NCI-H2196 treated with DMSO at 0.1 percent for 48 hours (cell line): ENCODE data around the gene ACAP1.

ENCODE experiments used
- DNase-seq: peaks from one replicate; lab custom pipeline; 2025; ENCODE audit not compliant: unreplicated experiment; lab: John Stamatoyannopoulos, UW

Gene ACAP1

GRCh38 chr17:7336240-7337175, at the start of gene ACAP1:
TSS of gene ACAP1 (plus strand) at chr17:7336529. CDS start at chr17:7336735, 206 bp downstream.
- DNase-seq: no peak

GRCh38 chr17:7289256-7290032, 46.9 kb upstream of the ACAP1 start:
- DNase-seq: no peak

- DNase-seq: no peak
These were observed 46.2 kb upstream of the ACAP1 start for GRCh38 chr17:7290166-7290565.

- DNase-seq: no peak
These were observed 45.6 kb upstream of the ACAP1 start for GRCh38 chr17:7290685-7291084.

- DNase-seq: no peak
These were observed 44.1 kb upstream of the ACAP1 start for GRCh38 chr17:7292194-7292593.

GRCh38 chr17:7292729-7293128, 43.6 kb upstream of the ACAP1 start:
- no peak for DNase-seq

- DNase-seq: no peak
These were observed 43.2 kb upstream of the ACAP1 start for GRCh38 chr17:7293159-7293558.

- peak; percentile 22 for DNase-seq
These were observed 42.3 kb upstream of the ACAP1 start for GRCh38 chr17:7293816-7294613.

GRCh38 chr17:7294614-7295153, 41.6 kb upstream of the ACAP1 start, which contains the start of gene YBX2:
TSS of gene YBX2 (minus strand) at chr17:7294639. CDS start at chr17:7294500, 139 bp downstream.
- DNase-seq: peak; percentile 93

- DNase-seq: no peak
These were observed 40.8 kb upstream of the ACAP1 start for GRCh38 chr17:7295230-7296180.

GRCh38 chr17:7296189-7296861, 40.0 kb upstream of the ACAP1 start:
- DNase-seq: peak; percentile 40

GRCh38 chr17:7304179-7304578, 32.1 kb upstream of the ACAP1 start:
- DNase-seq: no peak

- DNase-seq: peak; percentile 97
These were observed 29.2 kb upstream of the ACAP1 start, which contains the start of gene EIF5A for GRCh38 chr17:7306911-7307685. TSS of gene EIF5A (plus strand) at chr17:7307628. CDS start at chr17:7309636, 2,008 bp downstream.

GRCh38 chr17:7307686-7308624, 28.4 kb upstream of the ACAP1 start:
- no peak for DNase-seq

- DNase-seq: peak; percentile 42
These were observed 27.5 kb upstream of the ACAP1 start for GRCh38 chr17:7308625-7309433.

GRCh38 chr17:7309628-7310027, 26.7 kb upstream of the ACAP1 start:
- no peak for DNase-seq
